GM19372 (cell line): ENCODE measurements around the gene SIK2.
"Not testable (repeated sequence)": the region's sequence is repeated elsewhere in the genome, so short reads cannot be mapped to it uniquely, and the experiment has no call there.

Experiments
- ATAC-seq: cut with Tn5 transposase; IDR thresholded peaks from one replicate; pipeline ENCODE4 v1.9.1; 2021; ENCODE audit warnings: mild to moderate bottlenecking, low read depth, moderate library complexity; ENCODE audit not compliant: unreplicated experiment

SIK2 gene

GRCh38 chr11:111693224-111693937 lies 91.1 kb downstream of the SIK2 start:
- no peak for ATAC-seq

GRCh38 chr11:111694851-111695250 lies 92.6 kb downstream of the SIK2 start:
- ATAC-seq, result no peak

GRCh38 chr11:111696556-111696955 lies 94.3 kb downstream of the SIK2 start:
- no peak for ATAC-seq

GRCh38 chr11:111697933-111698371 lies 95.7 kb downstream of the SIK2 start:
- no peak for ATAC-seq

GRCh38 chr11:111698852-111699559 lies 96.8 kb downstream of the SIK2 start:
- ATAC-seq, result no peak

DNA sequence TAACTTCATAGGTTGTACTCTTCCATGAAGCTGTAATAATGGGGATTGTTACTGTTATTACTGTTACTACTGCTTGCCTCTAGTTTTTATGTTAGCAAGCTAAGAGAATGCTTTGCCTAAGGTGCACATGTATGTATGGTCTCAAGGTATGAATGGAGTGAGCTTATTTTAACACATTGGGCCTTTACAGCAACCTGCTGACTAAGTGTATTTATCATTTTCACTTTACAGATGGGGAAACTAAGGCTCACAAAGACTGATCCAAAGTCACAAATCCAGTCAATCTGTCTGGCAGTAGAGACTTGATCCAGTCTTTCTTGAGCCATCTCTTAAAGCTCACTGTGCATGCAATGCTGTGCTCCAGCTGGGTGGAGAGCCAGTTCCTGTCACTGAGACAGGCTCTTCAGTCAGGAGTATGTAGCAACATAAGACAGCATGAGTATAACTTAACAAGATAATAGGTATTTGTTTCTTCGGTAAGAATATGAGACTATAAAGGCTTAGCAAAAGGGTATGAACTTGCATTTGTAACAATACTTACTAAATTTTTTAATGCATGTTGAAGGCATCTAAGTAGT lies 97.4 kb downstream of the SIK2 start:
- no peak for ATAC-seq

DNA sequence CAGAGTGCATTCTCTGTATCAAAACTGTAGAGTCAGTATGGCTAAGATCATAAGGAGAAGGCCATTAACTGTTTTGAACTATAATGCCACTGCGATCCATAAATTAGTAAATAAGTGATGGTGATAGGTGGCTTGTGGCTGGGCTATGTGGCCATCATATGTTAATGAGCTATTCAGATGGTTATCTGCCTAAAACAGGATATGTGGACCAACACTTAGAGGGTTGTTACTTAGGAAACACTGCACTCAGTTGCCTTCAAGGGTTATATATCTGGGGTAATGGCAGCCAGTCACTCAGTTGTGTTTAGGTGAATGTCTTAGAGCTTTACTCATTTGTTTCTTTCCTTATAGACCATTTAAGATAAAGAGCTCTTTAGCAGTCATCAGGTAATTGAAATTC lies 97.9 kb downstream of the SIK2 start:
- no peak for ATAC-seq

- no peak for ATAC-seq
These were observed 100.4 kb downstream of the SIK2 start for GRCh38 chr11:111702623-111703022.

- no peak for ATAC-seq
These were observed 101.3 kb downstream of the SIK2 start for GRCh38 chr11:111703576-111703975.

- ATAC-seq, result no peak
These were observed 104.9 kb downstream of the SIK2 start for GRCh38 chr11:111707039-111707690.

GRCh38 chr11:111707691-111708067 lies 105.4 kb downstream of the SIK2 start:
- ATAC-seq, result no peak

GRCh38 chr11:111714522-111714921 lies 112.3 kb downstream of the SIK2 start:
- ATAC-seq, result no peak

GRCh38 chr11:111715142-111715816 lies 113.0 kb downstream of the SIK2 start:
- no peak for ATAC-seq

DNA sequence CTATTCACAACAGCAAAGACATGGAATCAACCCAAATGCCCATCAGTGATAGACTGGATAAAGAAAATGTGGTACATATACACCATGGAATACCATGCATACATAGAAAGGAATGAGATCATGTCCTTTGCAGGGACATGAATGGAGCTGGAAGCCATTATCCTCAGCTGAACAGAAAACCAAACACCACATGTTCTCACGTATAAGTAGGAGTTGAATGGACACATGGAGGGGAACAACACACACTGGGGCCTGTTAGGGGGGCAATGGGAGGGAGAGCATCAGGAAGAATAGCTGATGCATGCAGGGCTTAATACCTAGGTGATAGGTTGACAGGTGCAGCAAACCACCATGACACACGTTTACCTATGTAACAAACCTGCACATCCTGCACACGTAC lies 115.4 kb downstream of the SIK2 start:
- ATAC-seq, result not testable (repeated sequence)

- no peak for ATAC-seq
These were observed 116.2 kb downstream of the SIK2 start for GRCh38 chr11:111718436-111718835.

GRCh38 chr11:111718859-111719258 lies 116.6 kb downstream of the SIK2 start:
- no peak for ATAC-seq

DNA sequence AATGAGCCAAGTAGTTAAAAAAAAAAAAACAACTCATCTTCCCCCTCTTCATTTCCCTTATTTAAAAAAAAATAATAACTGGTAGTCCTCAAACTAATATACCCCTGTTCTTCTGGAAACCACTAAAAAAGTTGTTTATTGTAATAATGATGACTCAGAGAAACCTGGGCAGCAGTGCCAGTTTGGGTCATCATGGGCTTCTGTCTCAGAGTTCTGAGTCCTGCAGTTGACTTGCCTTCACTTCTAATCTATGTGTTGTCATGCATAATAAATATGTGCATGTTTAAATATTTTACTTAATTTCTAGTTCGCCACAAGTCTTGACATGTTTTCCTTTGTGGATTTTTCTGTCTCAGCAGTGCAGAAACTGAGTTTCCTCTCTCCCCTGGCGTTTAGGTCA lies 117.1 kb downstream of the SIK2 start:
- ATAC-seq, result no peak

- no peak for ATAC-seq
These were observed 118.7 kb downstream of the SIK2 start for GRCh38 chr11:111720801-111721494.

DNA sequence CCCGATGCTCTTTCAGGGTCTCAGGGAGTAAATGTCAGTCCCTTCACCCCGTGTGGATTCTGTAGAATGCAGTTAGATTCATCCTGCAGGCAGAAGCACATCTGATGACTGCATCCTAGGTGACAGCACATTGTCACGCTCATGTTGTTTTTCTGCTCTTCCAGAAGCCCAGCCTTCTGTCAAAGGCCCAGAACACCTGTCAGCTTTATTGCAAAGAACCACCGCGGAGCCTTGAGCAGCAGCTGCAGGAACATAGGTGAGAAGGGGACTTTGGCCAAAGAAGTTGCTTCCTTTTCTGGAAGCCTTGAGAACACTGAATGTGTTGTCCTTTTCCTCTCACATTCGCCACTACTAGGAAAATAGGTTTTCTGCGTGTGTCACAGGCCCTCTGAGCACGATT lies 120.3 kb downstream of the SIK2 start:
- no peak for ATAC-seq

DNA sequence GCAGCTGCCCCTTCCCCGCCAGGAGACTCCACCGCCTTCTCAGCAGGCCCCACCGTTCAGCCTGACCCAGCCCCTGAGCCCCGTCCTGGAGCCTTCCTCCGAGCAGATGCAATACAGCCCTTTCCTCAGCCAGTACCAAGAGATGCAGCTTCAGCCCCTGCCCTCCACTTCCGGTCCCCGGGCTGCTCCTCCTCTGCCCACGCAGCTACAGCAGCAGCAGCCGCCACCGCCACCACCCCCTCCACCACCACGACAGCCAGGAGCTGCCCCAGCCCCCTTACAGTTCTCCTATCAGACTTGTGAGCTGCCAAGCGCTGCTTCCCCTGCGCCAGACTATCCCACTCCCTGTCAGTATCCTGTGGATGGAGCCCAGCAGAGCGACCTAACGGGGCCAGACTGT lies 121.3 kb downstream of the SIK2 start:
- no peak for ATAC-seq
